Panc1 (cell line): ENCODE data around the gene FBLN1. TPM values are rescaled to one million over a fixed set of nuclear protein-coding genes. Genes with fewer than 3 reads are reported as not detected.

ENCODE experiments used
- ATAC-seq: fragments of 200-7000 bp; cut with Tn5 transposase; 2 replicates; pipeline ENCODE4 v1.9.1; 2020; ENCODE audit warnings: mild to moderate bottlenecking, moderate library complexity
- BruUV-seq: library from RNA; stranded (reverse); fragments of 400-500 nt; replicated peaks from 2 replicates; lab custom pipeline; 2021; lab: Mats Ljungman, UMichigan
- CTCF ChIA-PET: fragments of 300-600 bp; sonication (Branson Sonifier 250); formaldehyde crosslinking; loops from one replicate; lab custom pipeline; 2022; ENCODE audit warnings: antibody characterized with exemption; lab: Charles Lee
- POLR2A ChIA-PET: fragments of 300-600 bp; sonication (Branson Sonifier 250); formaldehyde crosslinking; loops from one replicate; lab custom pipeline; 2022; ENCODE audit warnings: antibody characterized with exemption; lab: Charles Lee
- DNase-seq: peaks from one replicate; pipeline ENCODE4 v3.0.0-alpha.2; 2010; ENCODE audit warnings: low read depth, low spot score
- H3K27ac ChIP-seq: 2 replicates; pipeline ENCODE4 v1.5.1; 2011; ENCODE audit warnings: mild to moderate bottlenecking, low read length, inconsistent platforms
- H3K27me3 ChIP-seq: fragments of 200-500 bp; sonication (Bioruptor generic); 2 replicates; pipeline ENCODE4 v1.6.0; 2014; ENCODE audit warnings: low read length, inconsistent platforms; ENCODE audit not compliant: control insufficient read depth, insufficient read depth
- H3K36me3 ChIP-seq: fragments of 200-500 bp; sonication (Bioruptor generic); 2 replicates; pipeline ENCODE4 v1.5.1; 2014; ENCODE audit warnings: inconsistent platforms, mild to moderate bottlenecking, low read length, moderate library complexity; ENCODE audit not compliant: control insufficient read depth, insufficient read depth
- H3K4me1 ChIP-seq: 2 replicates; pipeline ENCODE4 v1.5.1; 2011; ENCODE audit warnings: inconsistent platforms, mild to moderate bottlenecking, low read length, moderate library complexity; ENCODE audit not compliant: control insufficient read depth, insufficient read depth
- H3K4me3 ChIP-seq, 2 experiments: 2 replicates each; pipeline ENCODE4 v1.5.1; 2011 to 2012; ENCODE audit warnings: low read depth in 2 of 2, low read length in 2 of 2, mild to moderate bottlenecking in 2 of 2, inconsistent platforms in 1 of 2, moderate library complexity in 1 of 2
- H3K9me3 ChIP-seq: fragments of 200-500 bp; sonication (Bioruptor generic); 2 replicates; pipeline ENCODE4 v1.5.1; 2014; ENCODE audit warnings: low read depth, mild to moderate bottlenecking, inconsistent platforms, low read length, moderate library complexity; ENCODE audit not compliant: control insufficient read depth, insufficient read depth
- CTCF ChIP-seq: fragments of 450-650 bp; IDR thresholded peaks from 2 replicates; pipeline ENCODE4 v1.5.1; 2017; ENCODE audit warnings: mild to moderate bottlenecking
- POLR2AphosphoS5 ChIP-seq: IDR thresholded peaks from 2 replicates; pipeline ENCODE4 v1.6.1; 2012; ENCODE audit warnings: mild to moderate bottlenecking, low read depth, low read length, moderate library complexity
- REST ChIP-seq, 2 experiments: IDR thresholded peaks; 2 replicates each; pipeline ENCODE4 v1.6.1; 2011 to 2012; ENCODE audit warnings: low read depth in 2 of 2, control low read depth in 1 of 2, low read length in 1 of 2, mild to moderate bottlenecking in 1 of 2, moderate library complexity in 1 of 2; ENCODE audit not compliant: insufficient read depth in 1 of 2
- SIN3A ChIP-seq: IDR thresholded peaks from 2 replicates; pipeline ENCODE4 v1.6.1; 2012; ENCODE audit warnings: low read depth, mild to moderate bottlenecking, low read length, moderate library complexity, borderline replicate concordance; ENCODE audit not compliant: insufficient read depth
- TCF7L2 ChIP-seq: IDR thresholded peaks from 2 replicates; pipeline ENCODE4 v1.6.1; 2011; ENCODE audit warnings: mild to moderate bottlenecking, low read depth, low read length, inconsistent platforms
- in situ Hi-C: cut with HindIII; loops from 2 replicates; pipeline ENCODE4 v1.10.0; 2016; ENCODE audit warnings: low sequenced_read_pairs, low pct_unique_long_range_greater_than_20kb
- intact Hi-C: fragments of 100-400 bp; cut with micrococcal nuclease; formaldehyde crosslinking; loops from one replicate; pipeline ENCODE4 v1.10.0; 2022; ENCODE audit not compliant: unreplicated experiment
- total RNA-seq: library from RNA; stranded (reverse); gene quantifications from one replicate; pipeline ENCODE4 v1.2.1, GENCODE V29; 2021; ENCODE audit not compliant: unreplicated experiment

The FBLN1 gene
- total RNA-seq, 1 experiment from 2014 or later, result 143 TPM

DNA sequence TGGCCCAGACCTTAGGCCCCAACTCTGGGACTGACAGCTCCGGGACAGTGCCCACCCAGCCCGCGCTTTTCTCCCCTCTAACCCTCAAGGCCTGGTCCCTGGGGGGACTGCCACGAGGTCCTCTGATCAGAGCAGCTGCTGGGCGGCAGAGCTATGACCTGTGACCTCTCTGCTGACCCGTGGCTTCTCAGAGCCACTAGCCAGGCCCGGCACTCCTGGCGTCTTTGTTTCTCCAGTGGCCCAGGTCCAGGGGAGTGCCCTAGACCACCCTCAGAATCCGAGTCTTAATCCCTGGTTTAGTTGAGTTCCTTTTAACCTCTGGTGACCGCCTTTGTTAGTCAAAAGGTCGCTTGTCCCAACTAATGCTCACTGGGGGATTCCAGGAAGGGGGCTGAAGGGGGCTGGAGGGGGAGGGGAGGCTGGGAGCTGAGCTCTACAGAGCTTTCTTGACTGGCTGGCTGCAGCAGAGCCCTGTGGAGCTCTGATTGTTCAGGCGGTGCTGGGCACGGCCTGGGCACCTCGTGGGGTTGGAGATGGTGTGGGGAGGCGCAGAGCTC lies 1.2 kb downstream of the FBLN1 start:
- peaks cover 5% of the 10 kb centered on the region for H3K4me1 ChIP-seq
- H3K9me3 ChIP-seq, result no peaks in the 10 kb centered on the region
- ChIA-PET POLR2A (no interaction called here), CTCF (no interaction called here)
- peak overlapping the region; percentile 57 to 58 for H3K4me3 ChIP-seq
- H3K27me3 ChIP-seq, result no peaks in the 10 kb centered on the region
- no peak for DNase-seq
- intact Hi-C loops, result no loop called here
- H3K36me3 ChIP-seq, result no peaks in the 10 kb centered on the region
- no peak for TF ChIP-seq POLR2AphosphoS5
- TF ChIP-seq TCF7L2, result no peak
- no peak for TF ChIP-seq REST (IDR thresholded peaks at IDR 0.05; ENCODE audit: insufficient read depth in 1 of 2, low read depth in 2 of 2, low read length in 1 of 2)
- TF ChIP-seq SIN3A, result no peak
- TF ChIP-seq CTCF, result no peak
- H3K27ac ChIP-seq, result peak overlapping the region; percentile 84
- TSS peak; percentile 71 for BruUV-seq
- peak; percentile 20; the same call in 1 of the 2 replicates for ATAC-seq
- in situ Hi-C loops, result no loop called here

GRCh38 chr22:45504373-45505341 lies 2.0 kb downstream of the FBLN1 start:
- peak; percentile 20 for ATAC-seq

More at GRCh38 chr22:45504373-45505341, 2.0 kb downstream of the FBLN1 start:
- Histone ChIP-seq H3K4me1 (peaks cover 7% of the 10 kb centered on the region), H3K4me3 (peak overlapping the region; percentile 57 to 58), H3K36me3 (no peaks in the 10 kb centered on the region), H3K27me3 (no peaks in the 10 kb centered on the region), H3K27ac (peak overlapping the region; percentile 84), H3K9me3 (no peaks in the 10 kb centered on the region)
- TF ChIP-seq REST (IDR thresholded peaks at IDR 0.05; ENCODE audit: insufficient read depth in 1 of 2, low read depth in 2 of 2, low read length in 1 of 2), result no peak
- no peak for TF ChIP-seq TCF7L2
- TF ChIP-seq POLR2AphosphoS5, result no peak
- no peak for TF ChIP-seq CTCF
- TF ChIP-seq SIN3A, result no peak
- POLR2A ChIA-PET, result no interaction called here
- no peak for DNase-seq
- intact Hi-C loops (no loop called here), in situ Hi-C loops (no loop called here)
- BruUV-seq, result TSS peak; percentile 72
- CTCF ChIA-PET, result no interaction called here
